Measurements from ENCODE around the gene LPAR1.
"Not testable (repeated sequence)": the region's sequence is repeated elsewhere in the genome, so short reads cannot be mapped to it uniquely, and the experiment has no call there.

The LPAR1 gene

DNA sequence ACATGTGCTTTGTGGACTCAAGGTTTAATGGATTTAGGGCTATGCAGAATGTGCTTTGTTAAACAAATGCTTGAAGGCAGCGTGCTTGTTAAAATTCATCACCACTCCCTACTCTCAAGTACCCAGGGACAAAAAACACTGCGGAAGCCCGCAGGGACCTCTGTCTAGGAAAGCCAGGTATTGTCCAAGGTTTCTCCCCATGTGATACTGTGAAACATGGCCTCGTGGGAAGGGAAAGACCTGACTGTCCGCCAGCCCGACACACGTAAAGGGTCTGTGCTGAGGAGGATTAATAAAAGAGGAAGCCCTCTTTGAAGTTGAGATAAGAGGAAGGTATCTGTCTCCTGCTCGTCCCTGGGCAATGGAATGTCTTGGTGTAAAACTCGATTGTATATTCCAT lies 211.9 kb downstream of the LPAR1 start:
- not testable (repeated sequence) for H3K9me3 Mint-ChIP-seq; H3K4me1 Mint-ChIP-seq; ATAC-seq (replicated peaks); H3K27ac Mint-ChIP-seq; H3K27me3 Mint-ChIP-seq; H3K4me3 Mint-ChIP-seq; DNase-seq; H3K36me3 Mint-ChIP-seq

DNA sequence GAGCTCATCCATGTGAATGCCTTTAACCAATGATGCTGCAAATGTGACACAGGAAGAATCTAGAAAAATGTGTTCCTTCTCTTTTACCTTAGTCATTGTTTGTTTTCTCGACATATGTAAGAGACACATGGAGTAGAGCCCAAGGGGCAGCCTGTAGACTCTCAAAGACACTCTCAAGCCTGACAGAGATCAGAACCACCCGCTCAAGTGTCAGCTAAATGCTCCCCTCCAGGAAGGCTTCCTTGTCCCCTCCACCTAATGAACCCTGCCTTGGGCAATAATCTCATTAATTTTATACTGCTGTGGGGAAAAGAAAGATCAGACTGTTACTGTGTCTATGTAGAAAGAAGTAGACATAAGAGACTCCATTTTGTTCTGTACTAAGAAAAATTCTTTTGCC lies 212.3 kb downstream of the LPAR1 start:
- no peaks in the 10 kb centered on the region for H3K36me3 Mint-ChIP-seq
- H3K4me3 Mint-ChIP-seq: no peak overlapping the region
- no peak overlapping the region for H3K27ac Mint-ChIP-seq
- no peaks in the 10 kb centered on the region for H3K4me1 Mint-ChIP-seq
- no peak for DNase-seq
- peaks cover 0 to 5% of the 10 kb centered on the region in 2 donors for H3K27me3 Mint-ChIP-seq
- no peak for ATAC-seq (replicated peaks)
- H3K9me3 Mint-ChIP-seq: peaks cover 5 to 8% of the 10 kb centered on the region in 2 donors

DNA sequence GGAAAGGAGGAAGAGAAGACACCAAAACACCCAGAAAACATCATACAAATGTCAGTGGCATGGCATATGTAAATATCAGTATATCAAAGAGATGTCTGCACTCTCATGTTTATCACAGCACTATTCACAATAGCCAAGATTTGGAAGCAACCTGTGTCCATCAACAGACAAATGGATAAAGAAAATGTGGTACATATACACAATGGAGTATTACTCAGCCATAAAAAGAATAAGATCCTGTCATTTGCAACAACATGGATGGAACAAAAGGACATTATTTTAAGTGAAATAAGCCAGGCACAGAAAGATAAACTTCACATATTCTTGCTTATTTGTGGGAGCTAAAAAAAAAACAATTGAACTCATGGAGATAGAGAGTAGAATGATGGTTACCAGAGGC lies 213.1 kb downstream of the LPAR1 start:
- DNase-seq; H3K27ac Mint-ChIP-seq; H3K27me3 Mint-ChIP-seq; H3K4me3 Mint-ChIP-seq; ATAC-seq (replicated peaks); H3K4me1 Mint-ChIP-seq; H3K9me3 Mint-ChIP-seq; H3K36me3 Mint-ChIP-seq: not testable (repeated sequence)

All from stimulated activated naive B cell treated with anti-CD40 and anti-IgM and Interleukin-4, amounts not matched to agents 10 μg/mL and 1 μg/mL and 100 μg/mL, for 72 hours (primary cell).